Activated B cell treated with CpG ODN at 0.5 μM for 24 hours (primary cell): ENCODE data around the gene TRIP6. TPM values are rescaled to one million over a fixed set of nuclear protein-coding genes. Genes with fewer than 3 reads are reported as not detected.
A peak's percentile ranks its signal among the peaks of the same experiment; 100 is the strongest.

ENCODE experiments used
- ATAC-seq: fragments of 200-7000 bp; cut with Tn5 transposase; one replicate; pipeline ENCODE4 v1.10.0; 2021; ENCODE audit warnings: low read depth, mild to moderate bottlenecking, moderate library complexity
- CTCF ChIA-PET: fragments of 350-600 bp; sonication (Branson Sonifier 250); formaldehyde crosslinking; loops from one replicate; lab custom pipeline; 2021; ENCODE audit warnings: antibody characterized with exemption; lab: Charles Lee
- POLR2A ChIA-PET: fragments of 350-600 bp; sonication (Branson Sonifier 250); formaldehyde crosslinking; loops from one replicate; lab custom pipeline; 2021; ENCODE audit warnings: antibody characterized with exemption; lab: Charles Lee
- DNase-seq: peaks from one replicate; pipeline ENCODE4 v3.0.0; 2022
- H3K27ac Mint-ChIP-seq: one replicate; pipeline ENCODE4 v1.8.0; 2020; ENCODE audit warnings: mixed read lengths
- H3K27me3 Mint-ChIP-seq: one replicate; pipeline ENCODE4 v1.8.0; 2021; ENCODE audit warnings: mixed read lengths
- H3K36me3 Mint-ChIP-seq: one replicate; pipeline ENCODE4 v1.8.0; 2021; ENCODE audit warnings: low read depth, mixed read lengths
- H3K4me1 Mint-ChIP-seq: one replicate; pipeline ENCODE4 v1.8.0; 2021; ENCODE audit warnings: mixed read lengths
- H3K4me3 Mint-ChIP-seq: one replicate; pipeline ENCODE4 v1.8.0; 2020; ENCODE audit warnings: mild to moderate bottlenecking, mixed read lengths
- H3K9me3 Mint-ChIP-seq: one replicate; pipeline ENCODE4 v1.8.0; 2020; ENCODE audit warnings: mixed read lengths
- intact Hi-C: fragments of 100-400 bp; cut with micrococcal nuclease; formaldehyde crosslinking; loops from one replicate; pipeline ENCODE4 v1.15.1; 2024
- total RNA-seq: library from RNA; stranded (reverse); gene quantifications from 2 replicates; pipeline ENCODE4 v1.2.3, GENCODE V29; 2022
- TF ChIP-seq, protein P1 (sequence below): fragments of 200-600 bp; IDR thresholded peaks from one replicate; pipeline ENCODE4 v1.8.0; 2022; ENCODE audit warnings: antibody characterized with exemption, mild to moderate bottlenecking

Gene TRIP6
- total RNA-seq, 1 donor from 2014 or later = 16.9 TPM

DNA sequence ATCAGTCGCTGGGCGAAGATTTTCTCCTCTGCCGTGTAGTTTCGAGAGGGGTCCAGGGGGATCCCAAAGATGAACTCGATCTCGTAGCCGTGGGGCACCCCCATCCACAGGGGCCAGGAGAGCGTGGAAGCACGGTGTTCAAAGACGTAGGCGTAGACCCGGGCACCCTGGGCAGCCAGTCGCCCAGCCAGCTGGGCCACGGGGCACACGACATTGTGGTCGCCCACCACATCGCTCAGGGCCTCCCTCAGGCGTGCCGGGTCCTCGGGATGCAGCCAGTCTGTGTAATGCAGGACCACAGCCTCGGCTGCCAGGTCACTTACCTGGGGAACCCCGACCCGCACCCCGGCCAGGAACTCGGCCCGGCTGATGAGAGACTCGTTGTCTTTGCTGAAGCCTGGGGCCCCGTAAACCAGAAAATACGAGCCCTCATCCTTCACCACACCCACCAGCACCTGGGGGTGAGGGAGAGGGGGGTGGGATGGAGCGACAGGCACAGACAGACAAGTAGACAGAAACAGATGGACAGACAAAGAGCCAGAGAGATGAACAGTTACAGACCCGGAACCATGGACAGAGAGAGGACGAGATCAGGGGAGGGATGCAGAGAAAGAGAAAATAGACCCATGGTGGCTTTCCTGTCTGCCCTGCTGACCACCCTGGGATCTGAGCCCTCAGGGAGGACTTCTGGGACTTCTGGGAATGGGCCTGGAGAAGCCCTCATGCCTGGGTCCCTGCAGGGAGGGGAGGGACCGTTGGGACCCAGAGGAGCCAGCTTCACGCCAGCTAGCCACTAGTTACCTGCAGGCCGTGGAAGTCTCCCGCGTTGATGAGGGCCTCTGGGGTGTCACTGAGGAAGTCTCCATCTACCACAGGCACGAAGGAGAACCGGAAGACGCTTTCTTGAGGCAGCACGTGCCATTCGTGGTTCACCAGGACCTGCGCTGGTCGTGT is 25.5 kb downstream of the TRIP6 start:
- Mint-ChIP-seq H3K9me3 (peaks cover 1% of the 10 kb centered on the region), H3K36me3 (peaks cover 10% of the 10 kb centered on the region), H3K4me1 (peaks cover 37% of the 10 kb centered on the region), H3K27me3 (peaks cover 32% of the 10 kb centered on the region), H3K27ac (no peak overlapping the region), H3K4me3 (peak overlapping the region; percentile 52)
- CTCF ChIA-PET = no interaction called here
- TF ChIP-seq, protein P1, sequence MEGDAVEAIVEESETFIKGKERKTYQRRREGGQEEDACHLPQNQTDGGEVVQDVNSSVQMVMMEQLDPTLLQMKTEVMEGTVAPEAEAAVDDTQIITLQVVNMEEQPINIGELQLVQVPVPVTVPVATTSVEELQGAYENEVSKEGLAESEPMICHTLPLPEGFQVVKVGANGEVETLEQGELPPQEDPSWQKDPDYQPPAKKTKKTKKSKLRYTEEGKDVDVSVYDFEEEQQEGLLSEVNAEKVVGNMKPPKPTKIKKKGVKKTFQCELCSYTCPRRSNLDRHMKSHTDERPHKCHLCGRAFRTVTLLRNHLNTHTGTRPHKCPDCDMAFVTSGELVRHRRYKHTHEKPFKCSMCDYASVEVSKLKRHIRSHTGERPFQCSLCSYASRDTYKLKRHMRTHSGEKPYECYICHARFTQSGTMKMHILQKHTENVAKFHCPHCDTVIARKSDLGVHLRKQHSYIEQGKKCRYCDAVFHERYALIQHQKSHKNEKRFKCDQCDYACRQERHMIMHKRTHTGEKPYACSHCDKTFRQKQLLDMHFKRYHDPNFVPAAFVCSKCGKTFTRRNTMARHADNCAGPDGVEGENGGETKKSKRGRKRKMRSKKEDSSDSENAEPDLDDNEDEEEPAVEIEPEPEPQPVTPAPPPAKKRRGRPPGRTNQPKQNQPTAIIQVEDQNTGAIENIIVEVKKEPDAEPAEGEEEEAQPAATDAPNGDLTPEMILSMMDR = no peak
- intact Hi-C loops = no loop called here
- ATAC-seq (no peak), DNase-seq (no peak)
- POLR2A ChIA-PET = interaction anchor here (1.8 kb wide), 1 partner anchor 18 kb away, joined by 12 read pairs; the partner anchor contains the start of gene SRRT

DNA sequence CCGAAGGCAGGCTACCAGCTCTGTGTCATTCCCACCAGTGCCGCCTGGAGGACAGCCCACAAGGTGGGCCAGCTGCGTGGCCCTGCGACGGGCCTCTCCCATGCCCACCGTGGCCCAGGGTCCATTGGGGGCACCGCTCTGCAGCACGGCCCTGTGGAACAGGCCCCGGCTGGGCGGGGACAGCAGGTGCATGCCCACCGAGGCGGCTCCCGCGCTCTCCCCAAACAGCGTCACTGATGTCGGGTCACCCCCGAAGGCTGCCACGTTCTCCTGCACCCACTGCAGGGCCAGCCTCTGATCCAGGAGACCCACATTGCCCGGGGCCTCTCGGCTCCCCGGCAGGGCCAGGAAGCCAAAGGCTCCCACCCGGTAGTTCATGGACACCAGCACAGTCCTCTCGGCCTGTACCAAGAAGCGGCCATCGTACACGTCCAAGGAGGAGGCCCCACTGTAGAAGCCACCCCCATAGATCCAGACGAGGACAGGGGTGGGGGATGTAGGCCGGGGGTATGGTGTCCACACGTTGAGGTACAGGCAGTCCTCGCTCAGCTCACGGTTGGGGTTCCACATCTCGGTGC is 26.2 kb downstream of the TRIP6 start:
- peaks cover 30% of the 10 kb centered on the region for H3K4me1 Mint-ChIP-seq
- intact Hi-C loops = no loop called here
- TF ChIP-seq, protein P1 = no peak
- CTCF ChIA-PET = interaction anchor here (1.0 to 2.1 kb wide), 2 partner anchors 165 to 168 kb away, joined by 3 to 13 read pairs; no protein-coding TSS in a partner anchor
- H3K27ac Mint-ChIP-seq = no peak overlapping the region
- peaks cover 38% of the 10 kb centered on the region for H3K27me3 Mint-ChIP-seq
- POLR2A ChIA-PET = no interaction called here
- H3K4me3 Mint-ChIP-seq = peak overlapping the region; percentile 52
- ATAC-seq = no peak
- DNase-seq = no peak
- no peaks in the 10 kb centered on the region for H3K9me3 Mint-ChIP-seq
- H3K36me3 Mint-ChIP-seq = peaks cover 2% of the 10 kb centered on the region

DNA sequence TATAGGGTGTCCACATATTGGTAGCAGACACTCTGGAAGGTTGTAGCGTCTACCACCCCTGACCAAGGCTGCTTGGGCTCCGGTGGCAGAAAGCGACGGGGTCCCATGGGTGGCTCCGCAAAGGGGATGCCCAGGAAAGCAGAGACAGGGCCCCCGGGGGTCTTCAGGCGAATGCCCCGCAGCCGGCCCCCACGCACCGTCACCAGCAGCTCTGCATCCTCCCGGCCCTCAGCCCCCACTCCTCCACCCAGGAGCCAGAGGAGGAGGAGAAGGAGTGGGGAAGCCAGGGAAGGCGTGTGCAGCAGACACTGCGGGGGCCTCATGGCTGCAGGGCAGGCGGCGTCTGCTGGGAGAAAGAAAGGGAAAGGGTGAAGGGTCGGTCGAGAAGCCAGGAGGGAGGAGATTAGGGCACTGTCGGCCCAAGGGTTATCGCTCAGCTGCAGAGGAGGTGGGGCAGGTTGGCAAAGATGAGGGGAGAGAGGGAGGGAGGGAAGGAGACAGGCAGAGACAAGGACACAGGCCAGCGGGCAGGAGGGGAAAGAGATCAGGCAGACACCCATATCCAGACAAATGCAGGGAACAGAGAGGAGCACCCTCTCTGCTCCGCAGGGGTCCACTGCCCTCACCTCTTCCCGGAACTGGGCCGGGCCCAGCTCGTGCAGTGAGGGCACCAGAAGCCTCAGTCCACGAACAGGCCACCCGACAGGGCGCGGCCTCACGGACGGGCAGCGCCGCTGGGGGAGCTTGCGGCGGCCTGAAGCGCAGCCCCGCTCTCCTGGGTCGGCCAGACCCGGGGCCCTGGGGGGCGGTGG is 26.9 kb downstream of the TRIP6 start:
- Mint-ChIP-seq H3K27me3 (peaks cover 40% of the 10 kb centered on the region), H3K4me1 (peaks cover 24% of the 10 kb centered on the region), H3K36me3 (no peaks in the 10 kb centered on the region), H3K27ac (no peak overlapping the region), H3K9me3 (no peaks in the 10 kb centered on the region), H3K4me3 (no peak overlapping the region)
- DNase-seq = no peak
- ChIA-PET POLR2A (interaction anchor here (1.0 to 1.5 kb wide), 3 partner anchors 19 to 42 kb away, joined by 3 to 16 read pairs (median 3); partner anchors contain the start of genes SLC12A9 and SRRT), CTCF (interaction anchor here (1.0 to 2.1 kb wide), 3 partner anchors 165 to 388 kb away, joined by 3 to 13 read pairs (median 6); no protein-coding TSS in a partner anchor)
- ATAC-seq = no peak
- intact Hi-C loops = loop anchor here (1.0 kb wide), 3 partner anchors 244 to 389 kb away; no protein-coding TSS in a partner anchor
- TF ChIP-seq, protein P1 = no peak

DNA sequence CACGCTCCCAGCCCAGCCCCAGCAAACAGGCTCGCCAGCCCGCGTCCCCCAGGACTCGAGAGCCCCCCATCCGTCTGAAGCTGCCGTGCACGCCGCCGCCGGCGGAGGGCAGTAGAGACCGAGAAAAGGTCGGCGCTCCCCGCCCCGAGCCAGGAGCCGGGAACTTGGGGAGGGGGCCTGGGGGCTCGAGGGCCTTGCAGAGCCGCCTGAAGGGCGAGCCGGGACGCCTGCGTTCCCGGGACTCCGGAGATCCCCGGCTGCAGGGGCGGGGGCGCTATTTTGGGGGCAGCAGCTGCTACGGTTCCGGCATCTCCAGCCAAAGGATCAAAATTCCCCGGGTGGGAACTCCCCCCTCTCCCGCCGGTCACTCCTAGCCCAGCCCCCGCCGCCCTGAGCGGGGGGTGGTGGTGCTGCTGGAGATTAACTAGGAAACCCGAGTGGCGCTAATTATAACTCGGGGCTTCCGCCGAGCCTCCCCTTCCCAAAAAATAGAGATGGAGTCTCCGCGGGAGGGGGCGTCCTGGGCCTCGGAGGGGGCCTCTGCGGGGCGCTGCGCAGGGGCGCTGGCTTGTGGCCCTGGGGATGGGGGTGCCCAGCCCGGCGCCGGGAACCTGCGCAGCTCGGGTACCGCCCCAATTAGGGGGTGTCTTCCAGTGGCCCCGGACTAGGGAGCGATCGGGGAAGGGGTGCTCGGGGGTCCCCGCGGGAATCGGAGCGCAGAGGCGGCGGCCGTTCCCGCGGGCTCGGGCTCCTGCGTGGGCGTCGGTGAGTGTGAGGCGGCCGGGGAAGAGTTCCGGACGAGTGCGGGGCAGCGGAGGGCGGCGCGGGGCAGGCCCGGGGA is 27.9 kb downstream of the TRIP6 start:
- no peaks in the 10 kb centered on the region for H3K36me3 Mint-ChIP-seq
- peak; percentile 75 for DNase-seq
- ATAC-seq = peak; percentile 35
- peak overlapping the region; percentile 59 for H3K4me3 Mint-ChIP-seq
- ChIA-PET CTCF (interaction anchor here (0.9 to 2.1 kb wide), 4 partner anchors 164 to 387 kb away, joined by 3 to 13 read pairs (median 5); partner anchors contain the start of gene POP7), POLR2A (interaction anchor here (0.5 to 1.5 kb wide), 6 partner anchors 20 to 357 kb away, joined by 3 to 16 read pairs (median 3); partner anchors contain the start of genes SLC12A9 and SRRT)
- peaks cover 21% of the 10 kb centered on the region for H3K4me1 Mint-ChIP-seq
- no peak overlapping the region for H3K27ac Mint-ChIP-seq
- intact Hi-C loops = loop anchor here (1.0 kb wide), 4 partner anchors 8 to 388 kb away; no protein-coding TSS in a partner anchor
- TF ChIP-seq, protein P1 = no peak
- H3K9me3 Mint-ChIP-seq = no peaks in the 10 kb centered on the region
- peaks cover 40% of the 10 kb centered on the region for H3K27me3 Mint-ChIP-seq
